Neural cell (in vitro differentiated cells): ENCODE results near the gene ASPM.

ENCODE experiments used
- EP300 ChIP-seq: fragments of 450-650 bp; conservative IDR thresholded peaks from 2 replicates; pipeline ENCODE4 v1.6.1; 2014; ENCODE audit warnings: antibody characterized with exemption, mild to moderate bottlenecking, moderate library complexity; ENCODE audit not compliant: poor library complexity, severe bottlenecking
- EZH2 ChIP-seq: fragments of 200-600, 300-800 bp; shearing (Covaris generic), sonication (generic); IDR thresholded peaks from 2 replicates; pipeline ENCODE4 v1.6.1; 2014; ENCODE audit warnings: antibody characterized with exemption, low read length, borderline replicate concordance, mild to moderate bottlenecking; ENCODE audit not compliant: insufficient read depth, poor library complexity, severe bottlenecking
- MXI1 ChIP-seq: fragments of 450-650 bp; conservative IDR thresholded peaks from 2 replicates; pipeline ENCODE4 v1.6.1; 2014; ENCODE audit warnings: antibody characterized with exemption, mild to moderate bottlenecking; ENCODE audit not compliant: poor library complexity, severe bottlenecking
- RAD21 ChIP-seq: fragments of 450-650 bp; conservative IDR thresholded peaks from 2 replicates; pipeline ENCODE4 v1.6.1; 2014; ENCODE audit warnings: antibody characterized with exemption, mild to moderate bottlenecking, moderate library complexity
- REST ChIP-seq: IDR thresholded peaks from 2 replicates; pipeline ENCODE4 v1.6.1; 2012; ENCODE audit warnings: borderline replicate concordance
- TAF1 ChIP-seq: IDR thresholded peaks from 2 replicates; pipeline ENCODE4 v1.6.1; 2012; ENCODE audit warnings: low read depth
- TF ChIP-seq, protein P1 (sequence below): fragments of 450-650 bp; IDR thresholded peaks from 2 replicates; pipeline ENCODE4 v1.5.1; 2014; ENCODE audit warnings: antibody characterized with exemption, mild to moderate bottlenecking, moderate library complexity; ENCODE audit not compliant: poor library complexity, severe bottlenecking

GRCh38 chr1:197049100-197049499 is 97.4 kb downstream of the ASPM start:
- TF ChIP-seq RAD21 (no peak), EZH2 (no peak), EP300 (no peak), REST (no peak), TAF1 (no peak), MXI1 (no peak)
- TF ChIP-seq, protein P1, sequence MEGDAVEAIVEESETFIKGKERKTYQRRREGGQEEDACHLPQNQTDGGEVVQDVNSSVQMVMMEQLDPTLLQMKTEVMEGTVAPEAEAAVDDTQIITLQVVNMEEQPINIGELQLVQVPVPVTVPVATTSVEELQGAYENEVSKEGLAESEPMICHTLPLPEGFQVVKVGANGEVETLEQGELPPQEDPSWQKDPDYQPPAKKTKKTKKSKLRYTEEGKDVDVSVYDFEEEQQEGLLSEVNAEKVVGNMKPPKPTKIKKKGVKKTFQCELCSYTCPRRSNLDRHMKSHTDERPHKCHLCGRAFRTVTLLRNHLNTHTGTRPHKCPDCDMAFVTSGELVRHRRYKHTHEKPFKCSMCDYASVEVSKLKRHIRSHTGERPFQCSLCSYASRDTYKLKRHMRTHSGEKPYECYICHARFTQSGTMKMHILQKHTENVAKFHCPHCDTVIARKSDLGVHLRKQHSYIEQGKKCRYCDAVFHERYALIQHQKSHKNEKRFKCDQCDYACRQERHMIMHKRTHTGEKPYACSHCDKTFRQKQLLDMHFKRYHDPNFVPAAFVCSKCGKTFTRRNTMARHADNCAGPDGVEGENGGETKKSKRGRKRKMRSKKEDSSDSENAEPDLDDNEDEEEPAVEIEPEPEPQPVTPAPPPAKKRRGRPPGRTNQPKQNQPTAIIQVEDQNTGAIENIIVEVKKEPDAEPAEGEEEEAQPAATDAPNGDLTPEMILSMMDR, result no peak
